HepG2 (cell line): ENCODE results near the gene C5orf34. TPM values are rescaled to one million over a fixed set of nuclear protein-coding genes. Genes with fewer than 3 reads are reported as not detected.

Experiments used
- ELF4 ChIP-seq: sonication (generic); formaldehyde crosslinking; IDR thresholded peaks from 2 replicates; pipeline ENCODE4 v1.5.0; 2020; ENCODE audit warnings: missing genetic modification reagents, mild to moderate bottlenecking, moderate library complexity, borderline replicate concordance
- FOXA1 ChIP-seq, 2 experiments: fragments of 450-650 bp in 1 of 2; sonication (generic) in 1 of 2; formaldehyde crosslinking in 1 of 2; IDR thresholded peaks; 2 replicates each; pipeline versions ENCODE4 v1.4.0 to v1.6.1; 2016 to 2020; ENCODE audit warnings: missing genetic modification reagents in 1 of 2
- HOXD1 ChIP-seq: sonication (generic); formaldehyde crosslinking; IDR thresholded peaks from 2 replicates; pipeline ENCODE4 v1.5.0; 2020; ENCODE audit warnings: missing genetic modification reagents
- KAT2B ChIP-seq: fragments of 150-350 bp; IDR thresholded peaks from 2 replicates; pipeline ENCODE4 v1.6.1; 2014; ENCODE audit warnings: low read depth, low read length, borderline replicate concordance
- KDM1A ChIP-seq: IDR thresholded peaks from 2 replicates; pipeline ENCODE4 v1.6.1; 2016; ENCODE audit warnings: missing compliant biosample characterization
- MAFF ChIP-seq: IDR thresholded peaks from 2 replicates; pipeline ENCODE4 v1.6.1; 2011; ENCODE audit warnings: low read depth, low read length, improper control_type of control experiment
- PHF5A ChIP-seq: IDR thresholded peaks from one replicate; pipeline ENCODE4 v1.6.1; 2018; ENCODE audit warnings: low read depth, missing genetic modification reagents; ENCODE audit not compliant: unreplicated experiment
- RXRB ChIP-seq: IDR thresholded peaks from 2 replicates; pipeline ENCODE4 v1.6.1; 2016; ENCODE audit warnings: borderline replicate concordance, missing genetic modification reagents, missing compliant biosample characterization
- SIN3A ChIP-seq: IDR thresholded peaks from 2 replicates; pipeline ENCODE4 v1.6.1; 2011; ENCODE audit warnings: low read depth, mild to moderate bottlenecking, control low read depth, low read length, borderline replicate concordance
- THAP11 ChIP-seq: IDR thresholded peaks from 2 replicates; pipeline ENCODE4 v1.6.1; 2016; ENCODE audit warnings: missing biosample characterization, missing genetic modification reagents
- TMF1 ChIP-seq: sonication (generic); formaldehyde crosslinking; IDR thresholded peaks from 2 replicates; pipeline ENCODE4 v1.8.1; 2022; ENCODE audit warnings: low read depth, missing genetic modification reagents
- ZNF263 ChIP-seq: sonication (generic); formaldehyde crosslinking; IDR thresholded peaks from 2 replicates; pipeline ENCODE4 v1.4.0; 2020; ENCODE audit warnings: missing genetic modification reagents
- ZNF317 ChIP-seq: sonication (generic); formaldehyde crosslinking; IDR thresholded peaks from 2 replicates; pipeline ENCODE4 v1.5.0; 2020; ENCODE audit warnings: mild to moderate bottlenecking, missing genetic modification reagents
- ZNF382 ChIP-seq: sonication (generic); formaldehyde crosslinking; IDR thresholded peaks from 2 replicates; pipeline ENCODE4 v1.5.0; 2020; ENCODE audit warnings: missing genetic modification reagents, mild to moderate bottlenecking, borderline replicate concordance
- polyA plus RNA-seq, 8 experiments: library from polyadenylated mRNA; depleted of rRNA in 3 of 8; stranded (reverse) in 7 of 8; unstranded in 1 of 8; fragments of >200 nt; fragmentation: Illumina TruSeq in 4 of 8; extraction: Trizol in 4 of 8; gene quantifications; 2 replicates each; pipeline versions ENCODE4 v1.2.1 to v1.2.3, GENCODE V29; 2011 to 2016; ENCODE audit warnings: low read depth in 4 of 8, missing spikeins in 1 of 8, mixed read lengths in 1 of 8; ENCODE audit not compliant: insufficient read depth in 1 of 8
- total RNA-seq, 5 experiments: library from RNA; depleted of rRNA; stranded (reverse); fragments of >200 nt; fragmentation: Illumina TruSeq; extraction: Trizol; gene quantifications; 2 replicates each; pipeline ENCODE4 v1.2.3, GENCODE V29; 2016; ENCODE audit warnings: low read depth in 1 of 5
- TF ChIP-seq, protein P1 (sequence below): sonication (generic); formaldehyde crosslinking; IDR thresholded peaks from 2 replicates; pipeline ENCODE4 v1.8.1; 2023; ENCODE audit warnings: mild to moderate bottlenecking, missing genetic modification reagents
- TF ChIP-seq, protein P2 (sequence below): IDR thresholded peaks from 2 replicates; pipeline ENCODE4 v1.6.1; 2012; ENCODE audit warnings: inconsistent platforms
- TF ChIP-seq, protein P3 (sequence below): sonication (generic); formaldehyde crosslinking; IDR thresholded peaks from 2 replicates; pipeline ENCODE4 v1.5.1; 2020; ENCODE audit warnings: mild to moderate bottlenecking, missing genetic modification reagents, borderline replicate concordance
- TF ChIP-seq, protein P4 (sequence below): sonication (generic); formaldehyde crosslinking; IDR thresholded peaks from 2 replicates; pipeline ENCODE4 v1.4.0; 2020; ENCODE audit warnings: missing genetic modification reagents
- TF ChIP-seq, protein P5 (sequence below): sonication (generic); formaldehyde crosslinking; IDR thresholded peaks from 2 replicates; pipeline ENCODE4 v1.4.0; 2020; ENCODE audit warnings: missing genetic modification reagents, low read depth, mild to moderate bottlenecking, borderline replicate concordance

The C5orf34 gene
- total and polyA plus RNA-seq, 2 of the 13 experiments (the other 11 are each of a cell fraction or from before 2014, with no cell fraction given) = 3.2 to 6.4 TPM

DNA sequence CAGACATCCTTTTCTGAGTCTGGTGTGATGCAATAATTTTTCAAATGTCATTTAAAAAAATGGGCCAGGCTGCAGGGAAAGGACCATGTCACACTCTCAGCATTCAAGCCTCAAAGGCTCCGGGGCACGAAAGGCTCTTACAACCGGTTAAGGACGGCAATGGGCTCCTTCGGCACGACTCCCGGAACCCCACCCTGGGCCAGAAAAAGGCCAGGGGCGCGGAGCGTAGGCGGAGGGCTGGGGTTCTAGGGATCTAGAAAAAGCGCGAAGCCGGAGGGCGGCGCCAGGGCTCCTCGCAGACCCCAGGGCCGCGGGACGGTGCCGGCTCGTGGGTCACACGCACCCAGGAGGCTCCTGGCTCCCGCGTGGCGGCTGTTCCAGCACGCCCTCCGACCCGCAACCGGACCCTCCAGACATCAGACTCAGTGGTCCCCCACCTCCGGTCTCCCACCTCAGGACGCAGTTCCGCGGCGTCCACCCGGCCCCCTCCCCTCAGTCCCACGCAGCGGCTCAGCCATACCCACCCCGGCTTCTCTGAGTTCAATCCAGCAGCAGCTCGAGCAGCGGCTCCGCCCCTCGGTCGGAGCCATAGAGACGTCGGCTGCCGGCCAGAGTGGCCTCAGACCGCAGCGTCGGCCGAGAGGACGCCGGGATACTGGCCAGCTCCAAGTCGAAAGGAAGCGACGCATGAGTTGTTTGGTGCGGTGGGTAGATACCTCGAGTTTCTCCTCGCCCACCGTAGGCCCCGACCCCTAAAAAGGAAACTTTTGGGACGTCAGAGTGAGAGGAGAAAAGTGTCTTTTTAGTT lies 31.4 kb downstream of the C5orf34 start, which contains the start of gene TMEM267 (continued):
- peak; percentile 74; the same call in 1 of the 2 replicates for TF ChIP-seq TMF1
- TF ChIP-seq HOXD1 = no peak
- no peak for TF ChIP-seq FOXA1 (IDR thresholded peaks at IDR 0.05)
- TF ChIP-seq FOXA1 (CRISPR knock-in tag; IDR thresholded peaks at IDR 0.05) = no peak
- peak; percentile 74; the same call in 1 of the 2 replicates for TF ChIP-seq ZNF317 (CRISPR knock-in tag)
- TF ChIP-seq ZNF263 (CRISPR knock-in tag) = no peak
- TF ChIP-seq RXRB (CRISPR knock-in tag) = peak; percentile 29; the same call in 1 of the 2 replicates
- TF ChIP-seq, protein P1, sequence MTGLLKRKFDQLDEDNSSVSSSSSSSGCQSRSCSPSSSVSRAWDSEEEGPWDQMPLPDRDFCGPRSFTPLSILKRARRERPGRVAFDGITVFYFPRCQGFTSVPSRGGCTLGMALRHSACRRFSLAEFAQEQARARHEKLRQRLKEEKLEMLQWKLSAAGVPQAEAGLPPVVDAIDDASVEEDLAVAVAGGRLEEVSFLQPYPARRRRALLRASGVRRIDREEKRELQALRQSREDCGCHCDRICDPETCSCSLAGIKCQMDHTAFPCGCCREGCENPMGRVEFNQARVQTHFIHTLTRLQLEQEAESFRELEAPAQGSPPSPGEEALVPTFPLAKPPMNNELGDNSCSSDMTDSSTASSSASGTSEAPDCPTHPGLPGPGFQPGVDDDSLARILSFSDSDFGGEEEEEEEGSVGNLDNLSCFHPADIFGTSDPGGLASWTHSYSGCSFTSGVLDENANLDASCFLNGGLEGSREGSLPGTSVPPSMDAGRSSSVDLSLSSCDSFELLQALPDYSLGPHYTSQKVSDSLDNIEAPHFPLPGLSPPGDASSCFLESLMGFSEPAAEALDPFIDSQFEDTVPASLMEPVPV (CRISPR knock-in tag) = peak; percentile 79
- TF ChIP-seq, protein P2, sequence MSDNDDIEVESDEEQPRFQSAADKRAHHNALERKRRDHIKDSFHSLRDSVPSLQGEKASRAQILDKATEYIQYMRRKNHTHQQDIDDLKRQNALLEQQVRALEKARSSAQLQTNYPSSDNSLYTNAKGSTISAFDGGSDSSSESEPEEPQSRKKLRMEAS = peak; percentile 73
- TF ChIP-seq ZNF382 (CRISPR knock-in tag) = no peak
- TF ChIP-seq, protein P3, sequence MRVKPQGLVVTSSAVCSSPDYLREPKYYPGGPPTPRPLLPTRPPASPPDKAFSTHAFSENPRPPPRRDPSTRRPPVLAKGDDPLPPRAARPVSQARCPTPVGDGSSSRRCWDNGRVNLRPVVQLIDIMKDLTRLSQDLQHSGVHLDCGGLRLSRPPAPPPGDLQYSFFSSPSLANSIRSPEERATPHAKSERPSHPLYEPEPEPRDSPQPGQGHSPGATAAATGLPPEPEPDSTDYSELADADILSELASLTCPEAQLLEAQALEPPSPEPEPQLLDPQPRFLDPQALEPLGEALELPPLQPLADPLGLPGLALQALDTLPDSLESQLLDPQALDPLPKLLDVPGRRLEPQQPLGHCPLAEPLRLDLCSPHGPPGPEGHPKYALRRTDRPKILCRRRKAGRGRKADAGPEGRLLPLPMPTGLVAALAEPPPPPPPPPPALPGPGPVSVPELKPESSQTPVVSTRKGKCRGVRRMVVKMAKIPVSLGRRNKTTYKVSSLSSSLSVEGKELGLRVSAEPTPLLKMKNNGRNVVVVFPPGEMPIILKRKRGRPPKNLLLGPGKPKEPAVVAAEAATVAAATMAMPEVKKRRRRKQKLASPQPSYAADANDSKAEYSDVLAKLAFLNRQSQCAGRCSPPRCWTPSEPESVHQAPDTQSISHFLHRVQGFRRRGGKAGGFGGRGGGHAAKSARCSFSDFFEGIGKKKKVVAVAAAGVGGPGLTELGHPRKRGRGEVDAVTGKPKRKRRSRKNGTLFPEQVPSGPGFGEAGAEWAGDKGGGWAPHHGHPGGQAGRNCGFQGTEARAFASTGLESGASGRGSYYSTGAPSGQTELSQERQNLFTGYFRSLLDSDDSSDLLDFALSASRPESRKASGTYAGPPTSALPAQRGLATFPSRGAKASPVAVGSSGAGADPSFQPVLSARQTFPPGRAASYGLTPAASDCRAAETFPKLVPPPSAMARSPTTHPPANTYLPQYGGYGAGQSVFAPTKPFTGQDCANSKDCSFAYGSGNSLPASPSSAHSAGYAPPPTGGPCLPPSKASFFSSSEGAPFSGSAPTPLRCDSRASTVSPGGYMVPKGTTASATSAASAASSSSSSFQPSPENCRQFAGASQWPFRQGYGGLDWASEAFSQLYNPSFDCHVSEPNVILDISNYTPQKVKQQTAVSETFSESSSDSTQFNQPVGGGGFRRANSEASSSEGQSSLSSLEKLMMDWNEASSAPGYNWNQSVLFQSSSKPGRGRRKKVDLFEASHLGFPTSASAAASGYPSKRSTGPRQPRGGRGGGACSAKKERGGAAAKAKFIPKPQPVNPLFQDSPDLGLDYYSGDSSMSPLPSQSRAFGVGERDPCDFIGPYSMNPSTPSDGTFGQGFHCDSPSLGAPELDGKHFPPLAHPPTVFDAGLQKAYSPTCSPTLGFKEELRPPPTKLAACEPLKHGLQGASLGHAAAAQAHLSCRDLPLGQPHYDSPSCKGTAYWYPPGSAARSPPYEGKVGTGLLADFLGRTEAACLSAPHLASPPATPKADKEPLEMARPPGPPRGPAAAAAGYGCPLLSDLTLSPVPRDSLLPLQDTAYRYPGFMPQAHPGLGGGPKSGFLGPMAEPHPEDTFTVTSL (CRISPR knock-in tag) = no peak
- peak; percentile 71; the same call in 1 of the 2 replicates for TF ChIP-seq ELF4 (CRISPR knock-in tag)
- no peak for TF ChIP-seq MAFF
- TF ChIP-seq, protein P4, sequence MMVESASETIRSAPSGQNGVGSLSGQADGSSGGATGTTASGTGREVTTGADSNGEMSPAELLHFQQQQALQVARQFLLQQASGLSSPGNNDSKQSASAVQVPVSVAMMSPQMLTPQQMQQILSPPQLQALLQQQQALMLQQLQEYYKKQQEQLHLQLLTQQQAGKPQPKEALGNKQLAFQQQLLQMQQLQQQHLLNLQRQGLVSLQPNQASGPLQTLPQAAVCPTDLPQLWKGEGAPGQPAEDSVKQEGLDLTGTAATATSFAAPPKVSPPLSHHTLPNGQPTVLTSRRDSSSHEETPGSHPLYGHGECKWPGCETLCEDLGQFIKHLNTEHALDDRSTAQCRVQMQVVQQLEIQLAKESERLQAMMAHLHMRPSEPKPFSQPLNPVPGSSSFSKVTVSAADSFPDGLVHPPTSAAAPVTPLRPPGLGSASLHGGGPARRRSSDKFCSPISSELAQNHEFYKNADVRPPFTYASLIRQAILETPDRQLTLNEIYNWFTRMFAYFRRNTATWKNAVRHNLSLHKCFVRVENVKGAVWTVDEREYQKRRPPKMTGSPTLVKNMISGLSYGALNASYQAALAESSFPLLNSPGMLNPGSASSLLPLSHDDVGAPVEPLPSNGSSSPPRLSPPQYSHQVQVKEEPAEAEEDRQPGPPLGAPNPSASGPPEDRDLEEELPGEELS (CRISPR knock-in tag) = peak; percentile 29; the same call in 1 of the 2 replicates
- TF ChIP-seq PHF5A (CRISPR knock-in tag) = peak; percentile 39
- no peak for TF ChIP-seq KDM1A
- peak; percentile 84 for TF ChIP-seq THAP11 (CRISPR knock-in tag)
- TF ChIP-seq, protein P5, sequence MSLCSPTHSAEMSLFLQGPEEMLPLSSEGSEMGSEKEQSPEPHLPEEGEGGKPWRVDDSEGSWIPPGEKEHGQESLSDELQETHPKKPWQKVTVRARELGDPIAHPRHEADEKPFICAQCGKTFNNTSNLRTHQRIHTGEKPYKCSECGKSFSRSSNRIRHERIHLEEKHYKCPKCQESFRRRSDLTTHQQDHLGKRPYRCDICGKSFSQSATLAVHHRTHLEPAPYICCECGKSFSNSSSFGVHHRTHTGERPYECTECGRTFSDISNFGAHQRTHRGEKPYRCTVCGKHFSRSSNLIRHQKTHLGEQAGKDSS = peak; percentile 32; the same call in 1 of the 2 replicates
- TF ChIP-seq SIN3A = peak; percentile 75
- TF ChIP-seq KAT2B = no peak
